Measurements from ENCODE around the gene ESPL1. TPM values are rescaled to one million over a fixed set of nuclear protein-coding genes. Genes with fewer than 3 reads are reported as not detected.

The ESPL1 gene
- total and polyA plus RNA-seq, 2 donors from 2014 or later, result 1.5 to 2.9 TPM

GRCh38 chr12:53219956-53220693 lies 48.0 kb upstream of the ESPL1 start:
- DNase-seq (peak; percentile 72 to 91 (median 84)), FAIRE-seq (no peak)
- Histone ChIP-seq H3K27me3 (ENCODE audit: control insufficient read depth, insufficient read depth, low read length) (peaks cover 4% of the 10 kb centered on the region), H3K4me1 (ENCODE audit: control insufficient read depth in 2 of 3, insufficient read depth in 2 of 3, low read depth in 1 of 3, low read length in 3 of 3) (peaks cover 5 to 41% (median 8%) of the 10 kb centered on the region in 3 donors), H3K9me3 (ENCODE audit: control insufficient read depth in 2 of 3, insufficient read depth in 1 of 3, low read length in 3 of 3) (no peaks in the 10 kb centered on the region), H3K27ac (ENCODE audit: low read depth in 2 of 2, low read length in 2 of 2) (peak overlapping the region in 1 of 2 donors; percentile 100), H3K9ac (ENCODE audit: low read length in 3 of 3) (peak overlapping the region in 2 of 3 donors; percentile 14 to 77), H3K4me3 (ENCODE audit: low read length in 3 of 3) (peak overlapping the region; percentile 76 to 88 (median 77)), H3K36me3 (ENCODE audit: control insufficient read depth in 2 of 3, insufficient read depth in 3 of 3, low read length in 3 of 3) (no peaks in the 10 kb centered on the region)
- intact Hi-C loops (cut with DNase I), result loop anchor here (10.0 kb wide), 1 partner anchor 65 kb away; no protein-coding TSS in a partner anchor
- TF ChIP-seq, protein P1, sequence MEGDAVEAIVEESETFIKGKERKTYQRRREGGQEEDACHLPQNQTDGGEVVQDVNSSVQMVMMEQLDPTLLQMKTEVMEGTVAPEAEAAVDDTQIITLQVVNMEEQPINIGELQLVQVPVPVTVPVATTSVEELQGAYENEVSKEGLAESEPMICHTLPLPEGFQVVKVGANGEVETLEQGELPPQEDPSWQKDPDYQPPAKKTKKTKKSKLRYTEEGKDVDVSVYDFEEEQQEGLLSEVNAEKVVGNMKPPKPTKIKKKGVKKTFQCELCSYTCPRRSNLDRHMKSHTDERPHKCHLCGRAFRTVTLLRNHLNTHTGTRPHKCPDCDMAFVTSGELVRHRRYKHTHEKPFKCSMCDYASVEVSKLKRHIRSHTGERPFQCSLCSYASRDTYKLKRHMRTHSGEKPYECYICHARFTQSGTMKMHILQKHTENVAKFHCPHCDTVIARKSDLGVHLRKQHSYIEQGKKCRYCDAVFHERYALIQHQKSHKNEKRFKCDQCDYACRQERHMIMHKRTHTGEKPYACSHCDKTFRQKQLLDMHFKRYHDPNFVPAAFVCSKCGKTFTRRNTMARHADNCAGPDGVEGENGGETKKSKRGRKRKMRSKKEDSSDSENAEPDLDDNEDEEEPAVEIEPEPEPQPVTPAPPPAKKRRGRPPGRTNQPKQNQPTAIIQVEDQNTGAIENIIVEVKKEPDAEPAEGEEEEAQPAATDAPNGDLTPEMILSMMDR (IDR thresholded peaks at IDR 0.05; ENCODE audit: borderline replicate concordance, extremely low read depth, insufficient read depth), result no peak

GRCh38 chr12:53220694-53221202 lies 47.4 kb upstream of the ESPL1 start:
- Histone ChIP-seq H3K36me3 (ENCODE audit: control insufficient read depth in 2 of 3, insufficient read depth in 3 of 3, low read length in 3 of 3) (no peaks in the 10 kb centered on the region), H3K27me3 (ENCODE audit: control insufficient read depth, insufficient read depth, low read length) (peaks cover 4% of the 10 kb centered on the region), H3K4me3 (ENCODE audit: low read length in 3 of 3) (peak overlapping the region; percentile 71 to 91 (median 82)), H3K9me3 (ENCODE audit: control insufficient read depth in 2 of 3, insufficient read depth in 1 of 3, low read length in 3 of 3) (no peaks in the 10 kb centered on the region), H3K4me1 (ENCODE audit: control insufficient read depth in 2 of 3, insufficient read depth in 2 of 3, low read depth in 1 of 3, low read length in 3 of 3) (peaks cover 5 to 36% (median 8%) of the 10 kb centered on the region in 3 donors), H3K9ac (ENCODE audit: low read length in 3 of 3) (peak overlapping the region in 2 of 3 donors; percentile 28 to 65), H3K27ac (ENCODE audit: low read depth in 2 of 2, low read length in 2 of 2) (peak overlapping the region; percentile 94 to 100)
- DNase-seq (peak; percentile 93 to 98 (median 95)), FAIRE-seq (no peak)
- intact Hi-C loops (cut with DNase I), result no loop called here
- TF ChIP-seq, protein P1 (IDR thresholded peaks at IDR 0.05; ENCODE audit: borderline replicate concordance, extremely low read depth, insufficient read depth), result no peak

- Histone ChIP-seq H3K9ac (ENCODE audit: low read length in 3 of 3) (peak overlapping the region; percentile 28 to 96 (median 52)), H3K4me1 (ENCODE audit: control insufficient read depth in 2 of 3, insufficient read depth in 2 of 3, low read depth in 1 of 3, low read length in 3 of 3) (peaks cover 5 to 31% (median 8%) of the 10 kb centered on the region in 3 donors), H3K36me3 (ENCODE audit: control insufficient read depth in 2 of 3, insufficient read depth in 3 of 3, low read length in 3 of 3) (no peaks in the 10 kb centered on the region), H3K27ac (ENCODE audit: low read depth in 2 of 2, low read length in 2 of 2) (peak overlapping the region; percentile 94 to 100), H3K4me3 (ENCODE audit: low read length in 3 of 3) (peak overlapping the region; percentile 46 to 91 (median 69)), H3K9me3 (ENCODE audit: control insufficient read depth in 2 of 3, insufficient read depth in 1 of 3, low read length in 3 of 3) (no peaks in the 10 kb centered on the region), H3K27me3 (ENCODE audit: control insufficient read depth, insufficient read depth, low read length) (peaks cover 4% of the 10 kb centered on the region)
- DNase-seq (peak; percentile 83 to 94 (median 89)), FAIRE-seq (no peak)
- intact Hi-C loops (cut with DNase I), result no loop called here
- TF ChIP-seq, protein P1 (IDR thresholded peaks at IDR 0.05; ENCODE audit: borderline replicate concordance, extremely low read depth, insufficient read depth), result peak; percentile 4
These were observed 46.7 kb upstream of the ESPL1 start for GRCh38 chr12:53221203-53222080.

Data from kidney (tissue), 14 donors.